Right atrium auricular region (tissue), 2 donors: ENCODE results near the gene PRKCZ. TPM values are rescaled to one million over a fixed set of nuclear protein-coding genes. Genes with fewer than 3 reads are reported as not detected.

Experiments
- DNase-seq: peaks from one replicate; pipeline ENCODE4 v3.0.0-alpha.2; 2019; ENCODE audit warnings: low spot score
- H3K27ac ChIP-seq, 2 donors: fragments of 200-600 bp; sonication (generic); 1 replicate in 1 of 2; 2 replicates in 1 of 2; pipeline ENCODE4 v1.5.1; 2016 to 2019
- H3K27me3 ChIP-seq, 2 donors: fragments of 200-600 bp; sonication (generic); one replicate each; pipeline versions ENCODE4 v1.5.1 to v1.6.0; 2017 to 2019
- H3K36me3 ChIP-seq: fragments of 200-600 bp; sonication (generic); one replicate; pipeline ENCODE4 v1.5.1; 2016
- H3K4me1 ChIP-seq, 2 donors: fragments of 200-600 bp; sonication (generic); one replicate each; pipeline versions ENCODE4 v1.5.1 to v1.6.0; 2017 to 2019
- H3K4me3 ChIP-seq, 2 donors: fragments of 200-600 bp; sonication (generic); 1 replicate in 1 of 2; 2 replicates in 1 of 2; pipeline ENCODE4 v1.5.1; 2017 to 2019; ENCODE audit warnings: mild to moderate bottlenecking in 1 of 2, moderate library complexity in 1 of 2
- H3K9me3 ChIP-seq, 2 donors: fragments of 200-600 bp; sonication (generic); one replicate each; pipeline ENCODE4 v1.5.1; 2019
- CTCF ChIP-seq, 2 donors: fragments of 200-600 bp; sonication (generic); IDR thresholded peaks; one replicate each; pipeline ENCODE4 v1.5.1; 2019; ENCODE audit warnings: antibody characterized with exemption in 2 of 2
- total RNA-seq, 2 donors: library from RNA; depleted of rRNA; stranded (reverse); fragments of >200 nt; gene quantifications; one replicate each; pipeline ENCODE4 v1.1.0, GENCODE V29; 2016

Gene PRKCZ
- total RNA-seq, 2 donors from 2014 or later = 15.3 to 16.4 TPM

- Histone ChIP-seq H3K4me1 (no peaks in the 10 kb centered on the region), H3K27me3 (no peaks in the 10 kb centered on the region), H3K36me3 (no peaks in the 10 kb centered on the region), H3K27ac (no peak overlapping the region), H3K4me3 (no peak overlapping the region), H3K9me3 (no peaks in the 10 kb centered on the region)
- TF ChIP-seq CTCF (IDR thresholded peaks at IDR 0.05) = no peak
- no peak for DNase-seq
These were observed 18.7 kb downstream of the PRKCZ start for GRCh38 chr1:2068951-2069350.

- Histone ChIP-seq H3K27me3 (no peaks in the 10 kb centered on the region), H3K4me1 (no peaks in the 10 kb centered on the region), H3K27ac (no peak overlapping the region), H3K36me3 (no peaks in the 10 kb centered on the region), H3K9me3 (no peaks in the 10 kb centered on the region), H3K4me3 (no peak overlapping the region)
- DNase-seq = no peak
- TF ChIP-seq CTCF (IDR thresholded peaks at IDR 0.05) = no peak
These were observed 19.8 kb downstream of the PRKCZ start for GRCh38 chr1:2070016-2070415.

- no peak for TF ChIP-seq CTCF (IDR thresholded peaks at IDR 0.05)
- Histone ChIP-seq H3K4me1 (no peaks in the 10 kb centered on the region), H3K4me3 (no peak overlapping the region), H3K9me3 (no peaks in the 10 kb centered on the region), H3K27me3 (no peaks in the 10 kb centered on the region), H3K27ac (no peak overlapping the region), H3K36me3 (no peaks in the 10 kb centered on the region)
- no peak for DNase-seq
These were observed 20.8 kb downstream of the PRKCZ start for GRCh38 chr1:2070800-2071530.

- Histone ChIP-seq H3K4me1 (no peaks in the 10 kb centered on the region), H3K4me3 (no peak overlapping the region), H3K27ac (no peak overlapping the region), H3K9me3 (no peaks in the 10 kb centered on the region), H3K27me3 (no peaks in the 10 kb centered on the region), H3K36me3 (no peaks in the 10 kb centered on the region)
- no peak for DNase-seq
- no peak for TF ChIP-seq CTCF (IDR thresholded peaks at IDR 0.05)
These were observed 22.0 kb downstream of the PRKCZ start for GRCh38 chr1:2072109-2072806.

- H3K27me3 ChIP-seq = no peaks in the 10 kb centered on the region
- H3K36me3 ChIP-seq = no peaks in the 10 kb centered on the region
- no peak overlapping the region for H3K27ac ChIP-seq
- H3K9me3 ChIP-seq = peaks cover 0 to 5% of the 10 kb centered on the region in 2 donors
- H3K4me3 ChIP-seq = no peak overlapping the region
- no peak for DNase-seq
- no peak for TF ChIP-seq CTCF (IDR thresholded peaks at IDR 0.05)
- no peaks in the 10 kb centered on the region for H3K4me1 ChIP-seq
These were observed 22.7 kb downstream of the PRKCZ start for GRCh38 chr1:2072891-2073290.
